ENCODE data around the gene KRT26. TPM values are rescaled to one million over a fixed set of nuclear protein-coding genes. Genes with fewer than 3 reads are reported as not detected.

The KRT26 gene
- total and polyA plus RNA-seq, 2 of the 4 experiments (the other 2 are of a cell fraction), result not detected

DNA sequence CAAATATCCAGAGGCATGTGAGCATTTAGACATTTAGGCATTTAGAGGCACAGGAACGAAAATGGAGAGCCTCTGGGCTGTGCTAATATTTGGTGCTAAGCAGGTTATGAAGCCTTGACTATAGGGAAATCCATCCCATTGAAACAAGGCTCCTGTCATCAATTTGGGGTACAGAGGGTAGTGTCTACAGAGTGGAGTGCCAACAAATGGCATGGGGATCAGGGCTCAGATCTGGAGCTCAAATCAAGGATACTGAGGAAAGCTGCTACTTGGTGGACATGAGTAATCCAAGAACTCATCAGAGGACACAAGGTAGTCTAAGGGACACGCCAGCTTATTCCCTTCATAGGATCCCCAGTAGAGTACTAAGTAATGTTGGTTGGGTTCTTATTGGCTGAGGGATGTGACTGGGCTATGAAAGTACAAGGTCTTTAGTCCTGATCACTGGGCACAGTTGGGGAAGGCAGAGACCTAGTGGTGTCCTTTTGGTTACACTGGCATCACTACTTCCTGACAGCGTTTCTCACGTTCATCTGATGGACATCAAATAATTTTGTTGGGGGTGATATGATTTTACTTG is 45.2 kb upstream of the KRT26 start:
- ChIA-PET CTCF (no interaction called here), POLR2A (ENCODE audit: unreplicated experiment) (no interaction called here)
- H2AK9ac ChIP-seq (replicated peaks; ENCODE audit: low read depth, low read length, poor library complexity), result no peak overlapping the region
- dilution Hi-C loops (cut with HindIII; ENCODE audit: low sequenced_read_pairs, unreplicated experiment) (no loop called here), intact Hi-C loops (cut with micrococcal nuclease) (no loop called here), in situ Hi-C loops (cut with MboI; ENCODE audit: low sequenced_read_pairs) (no loop called here)
- H2AFZ ChIP-seq (replicated peaks; ENCODE audit: low read length, poor library complexity), result no peak overlapping the region
- no peak overlapping the region for H3K14ac ChIP-seq (replicated peaks; ENCODE audit: low read depth, low read length)
- H3K4me1 ChIP-seq (ENCODE audit: control insufficient read depth, insufficient read depth, low read length), result peaks cover 5% of the 10 kb centered on the region; the same call in 1 of the 2 replicates
- 0 out of 2 replicates have a peak overlapping the region, but pooled peaks have one; percentile 46 for H3K23ac ChIP-seq (ENCODE audit: low read depth, low read length)
- H4K20me1 ChIP-seq (ENCODE audit: insufficient read depth, low read length), result no peaks in the 10 kb centered on the region
- ATAC-seq (ENCODE audit: low read depth) (no peak), DNase-seq (no peak)
- no peak overlapping the region for H2BK120ac ChIP-seq (ENCODE audit: low read depth, low read length)
- H2BK20ac ChIP-seq (ENCODE audit: low read depth, low read length), result no peak overlapping the region
- no peak overlapping the region for H3K9ac ChIP-seq (ENCODE audit: low read depth, low read length)
- no peak overlapping the region for H2BK15ac ChIP-seq (ENCODE audit: low read depth, low read length)
- H2BK5ac ChIP-seq (ENCODE audit: low read depth, low read length, poor library complexity, severe bottlenecking), result no peak overlapping the region
- H3K36me3 ChIP-seq (ENCODE audit: control insufficient read depth, insufficient read depth, low read length), result peaks cover 9% of the 10 kb centered on the region
- H4K5ac ChIP-seq (ENCODE audit: low read depth, low read length), result no peak overlapping the region
- no peak overlapping the region for H3K56ac ChIP-seq (ENCODE audit: extremely low read depth, insufficient read depth, low read length)
- H3K9me1 ChIP-seq (ENCODE audit: insufficient read depth, low read length), result no peaks in the 10 kb centered on the region; the same call in 1 of the 2 replicates
- H3K9me3 ChIP-seq (ENCODE audit: control insufficient read depth, insufficient read depth, low read length), result no peaks in the 10 kb centered on the region
- H2AK5ac ChIP-seq (ENCODE audit: low read depth, low read length), result no peak overlapping the region
- no peak overlapping the region for H3K4me3 ChIP-seq (ENCODE audit: insufficient read depth, low read depth, low read length)
- no peak overlapping the region for H3K4me2 ChIP-seq (ENCODE audit: low read depth, low read length)
- H4K91ac ChIP-seq (ENCODE audit: insufficient read depth, low read depth, low read length), result no peak overlapping the region
- H3K79me1 ChIP-seq (ENCODE audit: low read depth in 1 of 2, low read length in 2 of 2), result peaks cover 30 to 35% of the 10 kb centered on the region in 2 experiments
- H3K27me3 ChIP-seq (ENCODE audit: control insufficient read depth, insufficient read depth, low read length), result no peaks in the 10 kb centered on the region
- no peak overlapping the region for H3K18ac ChIP-seq (ENCODE audit: low read depth, low read length)
- H4K8ac ChIP-seq (ENCODE audit: low read depth in 2 of 2, low read length in 2 of 2), result peak overlapping the region in 1 of 2 experiments; percentile 2; a peak in 1 of 4 replicates
- 0 out of 2 replicates have a peak overlapping the region, but pooled peaks have one; percentile 1 for H3K4ac ChIP-seq (ENCODE audit: low read depth, low read length)
- no TSS peak for BruUV-seq (replicated peaks)
- 100% methylated on average over 1 of the region's 4 CpGs; no CpG with 5 or more reads in 1 of the 2 experiments for WGBS, 2 experiments (ENCODE audit: extremely low coverage in 2 of 2, insufficient read length in 1 of 2)
- TF ChIP-seq, protein P1, sequence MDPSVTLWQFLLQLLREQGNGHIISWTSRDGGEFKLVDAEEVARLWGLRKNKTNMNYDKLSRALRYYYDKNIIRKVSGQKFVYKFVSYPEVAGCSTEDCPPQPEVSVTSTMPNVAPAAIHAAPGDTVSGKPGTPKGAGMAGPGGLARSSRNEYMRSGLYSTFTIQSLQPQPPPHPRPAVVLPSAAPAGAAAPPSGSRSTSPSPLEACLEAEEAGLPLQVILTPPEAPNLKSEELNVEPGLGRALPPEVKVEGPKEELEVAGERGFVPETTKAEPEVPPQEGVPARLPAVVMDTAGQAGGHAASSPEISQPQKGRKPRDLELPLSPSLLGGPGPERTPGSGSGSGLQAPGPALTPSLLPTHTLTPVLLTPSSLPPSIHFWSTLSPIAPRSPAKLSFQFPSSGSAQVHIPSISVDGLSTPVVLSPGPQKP (IDR thresholded peaks at IDR 0.05; ENCODE audit: borderline replicate concordance, low read depth, low read length), result no peak
- TF ChIP-seq MAZ (IDR thresholded peaks at IDR 0.05; ENCODE audit: borderline replicate concordance, low read depth, low read length) (no peak), CHD1 (IDR thresholded peaks at IDR 0.05; ENCODE audit: low read depth, low read length) (no peak), MAFK (IDR thresholded peaks at IDR 0.05; ENCODE audit: low read depth, low read length) (no peak), RFX5 (IDR thresholded peaks at IDR 0.05; ENCODE audit: low read depth, low read length) (no peak), SMC3 (IDR thresholded peaks at IDR 0.05; ENCODE audit: low read depth, low read length) (no peak), MXI1 (IDR thresholded peaks at IDR 0.05; ENCODE audit: borderline replicate concordance, low read depth, low read length) (no peak), FOS (IDR thresholded peaks at IDR 0.05; ENCODE audit: low read depth, low read length) (no peak), POLR2A (IDR thresholded peaks at IDR 0.05; ENCODE audit: low read depth, low read length) (no peak), RAD21 (IDR thresholded peaks at IDR 0.05; ENCODE audit: low read length) (no peak)
- no peak overlapping the region for H3K27ac ChIP-seq (ENCODE audit: insufficient read depth, low read length)
